HG02642 (cell line): Measurements from ENCODE around the gene PTPRK.

Source experiments
- ATAC-seq: cut with Tn5 transposase; IDR thresholded peaks from one replicate; pipeline ENCODE4 v1.9.1; 2021; ENCODE audit warnings: mild to moderate bottlenecking; ENCODE audit not compliant: unreplicated experiment, poor library complexity

The PTPRK gene

DNA sequence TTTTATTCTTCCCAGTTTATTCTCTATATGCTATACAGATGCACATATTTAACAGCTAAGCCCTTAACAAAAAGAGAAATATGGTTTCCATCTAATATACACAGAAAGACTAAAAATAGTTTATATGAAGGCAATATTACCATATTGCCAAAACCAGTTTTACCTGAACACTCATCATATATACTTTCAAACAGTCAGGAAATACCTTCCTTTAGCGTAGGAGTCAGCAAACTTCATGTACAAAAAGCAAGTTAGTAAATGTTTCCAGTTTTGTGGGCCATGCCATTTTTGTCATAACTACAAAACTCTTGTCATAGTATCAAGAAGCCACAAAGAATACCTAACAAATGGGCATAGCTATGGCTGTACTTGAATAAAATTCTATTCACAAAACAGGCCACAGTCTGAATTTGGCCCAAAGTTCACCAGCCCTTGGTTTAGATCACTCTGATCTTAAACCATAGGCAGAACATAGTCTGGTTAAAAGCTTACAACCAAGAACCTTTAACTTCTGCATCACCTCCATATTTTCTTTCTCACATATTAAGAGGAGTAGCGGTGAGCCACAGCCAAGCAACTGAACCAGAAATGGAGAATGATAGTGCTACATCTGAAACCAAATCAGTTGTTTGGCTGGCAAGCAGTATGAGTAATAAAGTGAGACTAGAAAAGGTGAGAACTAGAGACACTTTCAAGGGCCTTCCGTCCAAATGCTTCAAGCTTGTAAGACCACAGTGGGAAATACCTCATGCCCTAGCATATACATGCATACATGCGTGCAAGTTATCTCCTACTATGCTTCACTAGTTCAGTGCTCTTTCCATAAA lies 116.6 kb downstream of the PTPRK start:
- ATAC-seq = no peak

DNA sequence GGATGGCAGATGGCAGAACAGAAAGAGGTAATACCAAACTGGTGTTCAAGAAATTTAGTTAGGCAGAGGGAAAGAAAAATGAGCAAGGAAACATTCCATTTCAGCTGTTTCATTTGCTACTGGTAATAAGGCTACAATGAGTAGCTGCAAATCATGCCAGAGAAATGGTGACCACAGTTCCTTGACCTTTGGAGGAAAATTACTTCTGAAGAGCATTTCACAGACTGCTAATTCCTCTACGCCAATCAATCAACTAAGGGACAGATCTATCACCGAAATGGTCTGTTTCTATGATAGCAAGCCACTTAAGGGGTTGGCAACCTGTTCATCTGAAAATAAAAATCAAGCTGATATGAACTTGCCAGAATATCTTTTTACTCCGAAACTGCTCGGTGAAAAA lies 119.5 kb downstream of the PTPRK start:
- ATAC-seq = no peak

- ATAC-seq = no peak
Measured at GRCh38 chr6:128397996-128398395, 122.4 kb downstream of the PTPRK start.

- no peak for ATAC-seq
Measured at GRCh38 chr6:128395596-128395995, 124.8 kb downstream of the PTPRK start.

- no peak for ATAC-seq
Measured at GRCh38 chr6:128395188-128395587, 125.2 kb downstream of the PTPRK start.

DNA sequence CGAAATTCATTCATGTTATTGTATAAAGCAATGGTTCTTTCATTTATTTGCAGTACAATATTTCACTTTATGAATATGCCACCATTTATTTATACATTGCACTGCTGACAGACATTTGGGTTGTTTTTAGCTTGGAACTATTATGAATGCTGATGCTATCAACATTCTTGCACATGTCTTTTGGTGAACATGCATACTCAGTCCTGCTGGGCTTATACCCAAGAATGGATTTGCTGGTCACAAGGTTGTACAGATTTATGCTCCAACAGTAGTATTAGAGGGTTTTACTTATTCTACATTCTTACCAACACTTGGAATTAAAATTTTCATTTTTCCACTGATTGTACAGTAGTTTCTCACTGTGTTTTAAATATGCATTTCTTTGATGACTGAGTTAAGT lies 126.2 kb downstream of the PTPRK start:
- no peak for ATAC-seq

- ATAC-seq = no peak
Measured at GRCh38 chr6:128389820-128390534, 130.4 kb downstream of the PTPRK start.

DNA sequence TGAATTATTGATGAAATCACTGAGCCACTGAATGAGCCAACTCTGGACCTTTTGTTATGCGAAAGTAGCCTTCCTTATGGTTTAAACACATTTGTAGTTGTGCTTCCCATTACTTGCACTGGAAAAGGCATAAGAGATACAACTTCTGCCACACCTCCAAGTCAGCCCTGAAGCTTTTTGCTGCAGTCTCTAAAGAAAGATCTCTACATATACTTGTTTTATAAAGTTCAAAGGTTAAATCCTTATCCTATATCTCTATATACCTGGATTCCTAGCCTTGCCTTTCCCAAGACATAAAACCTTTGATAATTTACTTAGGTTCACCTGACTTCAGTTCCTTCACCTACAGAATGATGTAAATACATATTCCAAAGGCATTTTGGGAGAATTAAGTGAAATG lies 132.0 kb downstream of the PTPRK start:
- no peak for ATAC-seq

- no peak for ATAC-seq
Measured at GRCh38 chr6:128380891-128381290, 139.5 kb downstream of the PTPRK start.

- no peak for ATAC-seq
Measured at GRCh38 chr6:128379577-128379976, 140.8 kb downstream of the PTPRK start.

DNA sequence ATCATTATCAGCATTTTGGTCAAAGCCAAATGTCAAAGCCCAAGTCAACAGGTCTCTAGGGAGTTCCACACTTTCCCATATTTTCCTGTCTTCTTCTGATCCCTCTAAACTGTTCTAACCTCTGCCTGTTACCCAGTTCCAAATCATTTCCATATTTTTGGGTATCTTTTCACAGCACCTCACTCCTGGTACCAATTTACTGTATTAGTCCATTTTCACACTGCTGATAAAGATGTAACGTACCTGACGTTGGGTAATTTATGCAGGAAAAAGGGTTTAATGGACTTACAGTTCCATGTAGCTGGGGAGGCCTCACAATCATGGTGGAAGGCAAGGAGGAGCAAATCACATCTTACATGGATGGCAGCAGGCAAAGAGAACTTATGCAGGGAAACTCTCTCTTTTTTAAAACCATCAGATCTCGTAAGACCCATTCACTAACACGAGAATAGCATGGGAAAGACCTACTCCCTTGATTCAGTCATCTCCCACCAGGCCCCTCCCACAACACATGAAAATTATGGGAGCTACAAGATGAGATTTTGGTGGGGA lies 143.4 kb downstream of the PTPRK start:
- no peak for ATAC-seq

DNA sequence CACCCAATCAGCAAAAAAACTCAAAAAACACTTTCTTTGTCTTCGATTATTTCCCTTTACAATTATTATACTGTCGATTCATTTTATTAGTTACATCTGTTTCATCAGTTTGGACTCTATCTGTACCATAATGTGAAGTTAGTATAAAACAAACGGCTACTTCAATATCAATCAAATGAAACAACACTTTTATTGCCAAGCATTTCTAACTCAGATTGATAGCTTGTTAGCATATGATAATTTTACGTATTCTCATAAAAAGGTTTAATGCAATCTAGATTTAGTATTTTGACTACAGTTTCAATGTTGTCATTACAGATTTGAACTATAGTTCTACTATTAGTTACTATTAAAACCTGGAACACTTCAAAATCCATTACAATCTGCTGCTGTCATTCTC lies 149.3 kb downstream of the PTPRK start:
- ATAC-seq = no peak

GRCh38 chr6:128370072-128370471 lies 150.3 kb downstream of the PTPRK start:
- no peak for ATAC-seq

DNA sequence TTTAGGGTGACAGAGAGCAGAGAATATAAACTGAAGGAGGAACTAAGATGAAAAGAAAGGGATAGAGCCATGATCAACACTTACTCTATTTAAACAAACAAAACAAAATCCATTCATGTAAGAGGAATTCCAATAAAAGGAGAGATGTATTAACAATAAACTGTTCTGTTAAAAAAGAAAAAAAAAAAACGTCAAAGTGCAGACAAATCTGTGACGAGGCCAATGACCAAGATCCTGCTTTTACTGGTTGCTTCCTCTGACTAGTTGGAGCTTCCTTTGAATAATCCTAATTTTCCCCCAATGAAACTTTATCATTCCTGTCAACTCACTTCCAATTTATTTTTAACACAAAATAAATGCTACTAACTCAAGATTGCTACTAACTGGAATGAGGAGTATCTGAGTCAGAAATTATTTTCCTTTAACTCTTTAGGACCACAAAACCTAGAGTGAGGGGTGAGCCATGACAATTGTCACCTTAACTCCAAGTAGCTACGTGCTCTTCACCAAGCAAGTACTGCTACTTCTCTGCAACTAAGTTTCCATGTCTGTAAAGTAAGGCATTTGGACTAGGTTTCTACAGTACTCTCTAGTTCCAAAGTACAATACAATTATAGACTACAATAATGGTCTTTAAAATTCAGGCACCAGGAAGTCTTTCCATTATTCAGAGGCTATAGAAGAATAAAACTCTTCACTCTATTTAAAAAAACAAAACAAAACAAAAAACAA lies 152.0 kb downstream of the PTPRK start:
- ATAC-seq = no peak

GRCh38 chr6:128367437-128367836 lies 153.0 kb downstream of the PTPRK start:
- no peak for ATAC-seq

DNA sequence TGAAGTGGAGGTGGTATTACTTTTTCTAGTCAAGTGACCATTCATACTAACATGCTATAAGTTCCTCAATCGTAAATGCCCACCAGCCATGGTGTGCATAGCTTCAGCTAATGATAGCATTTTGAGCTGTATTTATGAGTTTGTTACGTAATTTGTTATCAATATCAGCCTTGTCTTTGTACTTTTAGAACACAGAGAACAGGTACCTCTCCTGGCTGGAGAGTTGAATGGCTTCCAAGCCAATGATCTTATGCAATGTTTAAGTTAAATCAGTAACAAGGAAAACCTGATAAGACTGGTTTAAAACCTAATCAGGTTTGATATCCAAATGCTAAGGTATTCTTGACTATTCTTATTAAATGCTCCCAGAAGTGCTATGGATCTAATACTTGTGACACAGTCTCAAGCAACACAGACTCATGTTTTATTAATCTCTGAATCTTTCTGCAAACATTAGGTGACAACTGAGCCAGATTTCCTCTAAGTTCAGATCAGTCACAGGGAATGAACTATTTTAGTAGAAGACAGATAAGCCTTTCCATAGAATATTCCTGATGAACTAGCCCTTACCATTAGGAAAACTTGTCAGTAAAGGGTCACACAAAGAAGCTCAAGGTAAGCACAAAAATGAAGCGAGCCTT lies 154.8 kb downstream of the PTPRK start:
- no peak for ATAC-seq

- ATAC-seq = no peak
Measured at GRCh38 chr6:128364766-128365519, 155.5 kb downstream of the PTPRK start.

- no peak for ATAC-seq
Measured at GRCh38 chr6:128363020-128363813, 157.2 kb downstream of the PTPRK start.

GRCh38 chr6:128361378-128361777 lies 159.0 kb downstream of the PTPRK start:
- ATAC-seq = no peak
